ENCODE measurements around the gene HDAC7. TPM values are rescaled to one million over a fixed set of nuclear protein-coding genes. Genes with fewer than 3 reads are reported as not detected.

The HDAC7 gene
- polyA plus RNA-seq, 2 donors: 20.9 to 35.6 TPM

DNA sequence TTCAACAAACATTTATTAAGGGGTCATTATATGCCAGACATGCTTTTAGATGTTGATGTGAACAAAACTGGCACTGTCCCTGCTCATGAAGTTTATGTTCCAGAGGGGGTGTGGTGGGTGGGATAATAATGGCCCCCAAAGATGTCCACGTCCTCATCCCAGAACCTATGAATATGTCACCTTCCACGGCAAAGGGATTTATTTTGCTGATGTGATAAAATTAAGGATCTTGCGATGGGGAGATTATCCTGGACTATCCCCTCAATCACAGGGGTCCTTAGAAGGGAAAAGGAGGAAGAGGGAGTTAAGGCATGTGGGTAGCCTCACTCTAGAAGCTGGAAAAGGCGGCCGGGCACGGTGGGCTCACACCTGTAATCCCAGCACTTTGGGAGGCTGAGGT, 48.4 kb downstream of the HDAC7 start:
- Histone ChIP-seq H3K4me1 (ENCODE audit: control insufficient read depth in 2 of 2, insufficient read depth in 2 of 2, low read length in 1 of 2) (peaks cover 6 to 16% of the 10 kb centered on the region in 2 donors), H3K36me3 (ENCODE audit: control insufficient read depth in 2 of 2, insufficient read depth in 2 of 2, low read length in 1 of 2) (no peaks in the 10 kb centered on the region), H3K4me3 (ENCODE audit: low read depth in 1 of 2, low read length in 2 of 2) (no peak overlapping the region), H3K27me3 (ENCODE audit: control insufficient read depth in 1 of 2, insufficient read depth in 2 of 2, low read length in 2 of 2) (no peaks in the 10 kb centered on the region), H3K9me3 (ENCODE audit: control insufficient read depth in 2 of 2, insufficient read depth in 1 of 2, low read depth in 1 of 2, low read length in 1 of 2) (no peaks in the 10 kb centered on the region), H3K27ac (ENCODE audit: low read depth in 2 of 2, low read length in 1 of 2) (no peak overlapping the region)
- 90 to 91% methylated on average over 6 of the region's 6 CpGs for WGBS, 2 donors

DNA sequence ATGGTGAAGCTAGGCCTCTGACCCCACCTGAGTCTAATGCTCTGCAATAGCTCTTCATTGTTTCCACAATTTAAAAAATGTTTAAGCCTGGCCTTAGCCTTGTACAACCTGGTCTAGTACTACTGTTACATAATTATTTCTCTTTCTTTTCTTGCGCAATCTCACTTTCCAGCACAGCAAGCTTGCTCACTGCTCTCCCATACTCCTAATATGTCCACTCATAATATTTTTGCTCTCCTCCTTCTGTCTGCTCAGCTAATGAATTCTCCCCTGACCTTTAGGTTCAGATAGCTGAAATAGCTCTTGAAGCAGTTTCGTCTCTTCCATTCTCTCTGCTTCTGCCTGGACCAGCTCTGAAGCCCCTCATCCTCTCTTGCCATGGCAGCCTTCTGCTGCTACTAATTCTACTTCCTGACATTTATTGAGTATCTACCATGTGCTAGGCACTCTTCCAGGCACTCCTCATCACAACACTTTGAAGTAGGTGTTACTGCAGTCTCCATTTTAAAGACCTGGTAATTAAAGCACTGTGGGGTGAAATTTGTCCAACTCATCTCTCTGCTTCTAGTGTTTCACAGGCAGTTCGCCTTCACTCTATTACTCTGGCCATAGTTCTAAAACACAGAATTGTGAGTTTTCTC, 49.5 kb downstream of the HDAC7 start:
- Histone ChIP-seq H3K27ac (ENCODE audit: low read depth in 2 of 2, low read length in 1 of 2) (peak overlapping the region in 1 of 2 donors; percentile 61), H3K4me3 (ENCODE audit: low read depth in 1 of 2, low read length in 2 of 2) (no peak overlapping the region), H3K27me3 (ENCODE audit: control insufficient read depth in 1 of 2, insufficient read depth in 2 of 2, low read length in 2 of 2) (no peaks in the 10 kb centered on the region), H3K36me3 (ENCODE audit: control insufficient read depth in 2 of 2, insufficient read depth in 2 of 2, low read length in 1 of 2) (no peaks in the 10 kb centered on the region), H3K9me3 (ENCODE audit: control insufficient read depth in 2 of 2, insufficient read depth in 1 of 2, low read depth in 1 of 2, low read length in 1 of 2) (no peaks in the 10 kb centered on the region), H3K4me1 (ENCODE audit: control insufficient read depth in 2 of 2, insufficient read depth in 2 of 2, low read length in 1 of 2) (peaks cover 2 to 8% of the 10 kb centered on the region in 2 donors)
- 83 to 84% methylated on average over 3 of the region's 3 CpGs for WGBS, 2 donors

DNA sequence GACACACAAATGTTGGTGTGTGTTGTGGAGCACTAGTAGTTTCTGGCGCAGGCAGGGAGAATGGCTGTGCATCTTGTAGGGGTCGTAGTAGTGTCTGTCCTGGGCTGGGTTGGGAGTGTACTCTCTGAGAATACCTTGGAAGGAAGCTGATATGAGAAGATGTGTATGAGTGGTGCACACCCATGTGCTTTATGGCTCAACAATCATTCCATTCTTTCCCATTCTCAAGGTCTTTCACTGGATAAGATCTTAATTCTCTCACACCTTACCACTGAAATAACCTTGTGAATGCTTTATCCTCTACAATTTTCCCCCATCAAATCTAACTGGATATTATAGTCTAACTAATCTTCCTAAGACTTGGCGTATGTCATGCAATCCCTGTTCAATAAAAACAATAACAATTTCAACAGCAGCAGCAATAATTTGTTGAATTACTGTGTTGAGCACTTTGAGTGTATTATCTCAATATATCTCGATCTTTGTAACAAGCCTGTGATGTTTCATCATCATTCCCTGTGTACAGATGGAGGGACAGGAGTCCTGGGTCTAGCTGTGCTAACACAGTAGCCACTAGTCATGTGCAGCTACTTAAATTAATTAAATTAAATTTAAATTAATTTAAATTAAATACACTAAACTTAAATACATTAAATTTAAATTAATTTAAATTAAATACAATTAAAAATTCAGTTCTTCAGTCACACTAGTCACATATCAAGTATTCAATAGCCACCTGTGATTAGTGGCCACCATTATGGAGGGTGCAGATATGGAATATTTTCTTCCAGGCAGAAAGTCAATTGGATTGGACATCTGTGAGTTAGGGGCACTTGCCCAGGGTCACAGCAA, 50.2 kb downstream of the HDAC7 start:
- 75 to 91% methylated on average over 4 of the region's 4 CpGs for WGBS, 2 donors
- Histone ChIP-seq H3K27me3 (ENCODE audit: control insufficient read depth in 1 of 2, insufficient read depth in 2 of 2, low read length in 2 of 2) (no peaks in the 10 kb centered on the region), H3K4me1 (ENCODE audit: control insufficient read depth in 2 of 2, insufficient read depth in 2 of 2, low read length in 1 of 2) (peaks cover 0 to under 1% of the 10 kb centered on the region in 2 donors), H3K4me3 (ENCODE audit: low read depth in 1 of 2, low read length in 2 of 2) (no peak overlapping the region), H3K9me3 (ENCODE audit: control insufficient read depth in 2 of 2, insufficient read depth in 1 of 2, low read depth in 1 of 2, low read length in 1 of 2) (no peaks in the 10 kb centered on the region), H3K36me3 (ENCODE audit: control insufficient read depth in 2 of 2, insufficient read depth in 2 of 2, low read length in 1 of 2) (no peaks in the 10 kb centered on the region), H3K27ac (ENCODE audit: low read depth in 2 of 2, low read length in 1 of 2) (no peak overlapping the region)

DNA sequence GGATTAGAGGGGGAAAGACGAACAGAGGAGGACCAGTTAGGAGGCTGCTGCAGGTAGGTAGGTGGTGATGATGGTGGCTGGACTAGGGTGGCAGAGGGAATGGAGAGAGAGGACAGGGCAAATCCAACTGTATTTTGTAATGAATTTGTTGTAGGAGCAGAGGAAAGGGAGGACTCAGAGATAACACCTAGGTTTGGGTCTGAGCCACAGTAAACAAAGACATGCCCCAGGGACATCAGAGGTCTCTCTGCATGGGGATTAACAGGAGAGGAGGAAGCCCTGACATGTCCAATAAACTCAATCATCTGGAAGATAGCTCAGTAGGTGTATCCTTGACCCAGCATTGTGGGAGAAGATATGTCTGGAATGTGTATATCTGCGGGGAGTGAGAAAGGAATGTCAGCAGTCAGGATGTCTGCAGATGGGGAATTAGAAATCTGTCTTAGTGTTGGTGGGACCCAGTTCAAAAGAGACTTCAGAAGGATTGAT, 51.3 kb downstream of the HDAC7 start:
- Histone ChIP-seq H3K4me3 (ENCODE audit: low read depth in 1 of 2, low read length in 2 of 2) (no peak overlapping the region), H3K36me3 (ENCODE audit: control insufficient read depth in 2 of 2, insufficient read depth in 2 of 2, low read length in 1 of 2) (no peaks in the 10 kb centered on the region), H3K9me3 (ENCODE audit: control insufficient read depth in 2 of 2, insufficient read depth in 1 of 2, low read depth in 1 of 2, low read length in 1 of 2) (no peaks in the 10 kb centered on the region), H3K27ac (ENCODE audit: low read depth in 2 of 2, low read length in 1 of 2) (no peak overlapping the region), H3K4me1 (ENCODE audit: control insufficient read depth in 2 of 2, insufficient read depth in 2 of 2, low read length in 1 of 2) (peaks cover 0 to 7% of the 10 kb centered on the region in 2 donors), H3K27me3 (ENCODE audit: control insufficient read depth in 1 of 2, insufficient read depth in 2 of 2, low read length in 2 of 2) (no peaks in the 10 kb centered on the region)
- 34 to 42% methylated on average over 2 of the region's 2 CpGs for WGBS, 2 donors

DNA sequence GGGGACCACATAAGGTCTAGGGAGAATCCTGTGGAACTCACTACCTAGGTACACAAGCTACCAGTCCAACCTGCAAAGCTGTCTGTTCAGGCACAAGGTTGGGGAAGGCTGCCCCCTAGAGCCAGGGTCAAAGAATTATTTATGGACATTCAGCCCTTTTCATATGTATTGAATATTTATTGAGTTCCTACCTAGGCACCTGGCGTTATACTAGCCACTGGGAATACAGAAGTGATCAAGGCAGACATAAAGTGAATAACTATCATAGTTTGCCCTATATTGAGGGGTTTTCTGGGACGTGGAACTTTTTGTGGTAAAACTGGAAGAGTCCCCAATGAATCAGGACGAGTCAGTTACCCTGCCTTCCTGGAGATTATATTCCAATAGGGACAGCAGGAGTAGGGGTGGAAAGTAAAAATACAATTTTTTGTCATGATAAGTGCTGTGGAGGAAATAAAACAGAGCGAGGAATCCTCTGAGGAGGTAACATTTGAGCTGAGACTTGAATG, 52.4 kb downstream of the HDAC7 start:
- peaks cover 0 to 9% of the 10 kb centered on the region in 2 donors for H3K4me1 ChIP-seq (ENCODE audit: control insufficient read depth in 2 of 2, insufficient read depth in 2 of 2, low read length in 1 of 2)
- no peaks in the 10 kb centered on the region for H3K9me3 ChIP-seq (ENCODE audit: control insufficient read depth in 2 of 2, insufficient read depth in 1 of 2, low read depth in 1 of 2, low read length in 1 of 2)
- no peaks in the 10 kb centered on the region for H3K27me3 ChIP-seq (ENCODE audit: control insufficient read depth in 1 of 2, insufficient read depth in 2 of 2, low read length in 2 of 2)
- no peaks in the 10 kb centered on the region for H3K36me3 ChIP-seq (ENCODE audit: control insufficient read depth in 2 of 2, insufficient read depth in 2 of 2, low read length in 1 of 2)
- H3K27ac ChIP-seq (ENCODE audit: low read depth in 2 of 2, low read length in 1 of 2): no peak overlapping the region
- no peak overlapping the region for H3K4me3 ChIP-seq (ENCODE audit: low read depth in 1 of 2, low read length in 2 of 2)
- 36 to 46% methylated on average over 4 of the region's 4 CpGs for WGBS, 2 donors

DNA sequence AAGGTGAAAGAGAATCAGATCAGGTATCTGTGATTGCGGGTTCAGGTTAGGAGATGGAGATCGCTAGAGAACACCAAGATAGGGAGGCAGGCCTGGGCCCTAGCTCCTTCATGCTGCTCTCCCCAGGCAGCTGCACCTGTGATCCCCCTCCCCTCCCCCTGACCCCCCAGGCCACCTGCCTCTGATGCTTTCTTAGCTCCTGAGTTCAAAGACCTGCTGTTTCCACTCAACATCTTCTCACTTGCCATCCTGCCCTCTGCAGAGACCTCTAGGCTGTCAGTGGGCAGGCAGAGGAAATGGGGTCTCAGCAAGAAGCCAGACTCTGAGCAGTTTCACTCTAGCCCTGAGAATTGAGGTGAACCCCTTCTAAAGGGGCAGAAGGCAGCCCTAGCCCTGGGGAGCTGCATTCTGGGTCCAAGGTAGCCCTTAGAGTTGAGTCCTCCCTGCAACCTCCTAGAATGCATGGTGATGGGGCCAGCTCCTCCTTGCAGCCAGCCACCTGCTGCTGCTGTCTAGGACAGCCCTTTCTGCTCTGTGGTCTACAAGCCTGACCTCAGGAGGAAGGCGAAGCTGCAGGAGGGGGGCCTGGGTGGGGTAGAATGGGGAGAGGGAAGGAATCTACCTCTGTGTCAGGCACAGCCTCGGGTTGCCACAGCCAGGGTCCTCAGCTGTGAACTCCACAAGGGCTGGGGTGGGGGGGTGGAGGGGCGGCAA, 53.0 kb downstream of the HDAC7 start:
- Histone ChIP-seq H3K4me3 (ENCODE audit: low read depth in 1 of 2, low read length in 2 of 2) (no peak overlapping the region), H3K9me3 (ENCODE audit: control insufficient read depth in 2 of 2, insufficient read depth in 1 of 2, low read depth in 1 of 2, low read length in 1 of 2) (no peaks in the 10 kb centered on the region), H3K36me3 (ENCODE audit: control insufficient read depth in 2 of 2, insufficient read depth in 2 of 2, low read length in 1 of 2) (no peaks in the 10 kb centered on the region), H3K27me3 (ENCODE audit: control insufficient read depth in 1 of 2, insufficient read depth in 2 of 2, low read length in 2 of 2) (no peaks in the 10 kb centered on the region), H3K27ac (ENCODE audit: low read depth in 2 of 2, low read length in 1 of 2) (no peak overlapping the region), H3K4me1 (ENCODE audit: control insufficient read depth in 2 of 2, insufficient read depth in 2 of 2, low read length in 1 of 2) (peaks cover 0 to 9% of the 10 kb centered on the region in 2 donors)
- 63 to 69% methylated on average over 5 of the region's 5 CpGs for WGBS, 2 donors

DNA sequence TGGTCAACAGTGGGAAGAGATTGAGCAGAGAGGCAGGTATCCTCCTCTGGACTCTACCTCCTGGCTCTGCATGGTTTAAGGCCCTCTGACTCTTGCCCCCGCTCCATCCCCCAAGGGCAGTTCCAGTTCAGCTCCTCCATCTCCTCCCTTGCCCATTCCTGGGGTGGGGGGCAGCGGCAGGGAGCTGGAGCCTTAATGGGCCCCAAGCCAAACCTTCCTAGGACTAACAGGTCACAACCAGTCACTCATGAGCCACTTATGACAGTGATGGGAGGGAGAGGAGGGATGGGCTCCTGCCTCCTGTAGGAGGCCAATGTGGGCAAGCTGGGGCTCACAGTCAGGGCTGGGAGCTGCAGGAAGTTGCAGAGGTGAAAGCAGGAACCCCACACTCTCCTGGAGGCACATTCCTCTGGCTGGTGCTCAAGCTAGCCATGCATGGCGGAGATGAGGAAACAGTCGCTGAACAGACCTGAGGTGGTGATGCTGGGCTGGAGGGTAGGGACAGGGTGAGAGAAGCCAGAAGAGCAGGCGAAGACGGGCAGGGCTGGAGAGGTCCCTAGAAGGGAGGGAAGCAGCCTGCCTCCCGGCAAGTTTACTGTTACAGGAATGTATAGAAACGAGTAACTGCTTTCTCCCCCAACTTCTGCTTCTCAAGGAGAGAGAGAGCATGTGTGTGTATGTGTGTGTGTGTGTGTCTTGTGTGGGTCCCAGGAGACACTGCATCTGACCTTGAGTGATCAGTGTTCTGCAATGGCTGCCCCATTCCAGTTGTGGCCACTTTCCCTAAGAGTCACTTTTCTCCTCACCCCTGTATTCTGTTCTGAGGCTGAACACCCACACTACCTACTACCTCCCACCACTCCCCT, 56.0 kb downstream of the HDAC7 start:
- H3K27ac ChIP-seq (ENCODE audit: low read depth in 2 of 2, low read length in 1 of 2): peak overlapping the region in 1 of 2 donors; percentile 69
- H3K4me3 ChIP-seq (ENCODE audit: low read depth in 1 of 2, low read length in 2 of 2): no peak overlapping the region
- no peaks in the 10 kb centered on the region for H3K36me3 ChIP-seq (ENCODE audit: control insufficient read depth in 2 of 2, insufficient read depth in 2 of 2, low read length in 1 of 2)
- H3K9me3 ChIP-seq (ENCODE audit: control insufficient read depth in 2 of 2, insufficient read depth in 1 of 2, low read depth in 1 of 2, low read length in 1 of 2): no peaks in the 10 kb centered on the region
- 48 to 64% methylated on average over 8 of the region's 8 CpGs for WGBS, 2 donors
- no peaks in the 10 kb centered on the region for H3K27me3 ChIP-seq (ENCODE audit: control insufficient read depth in 1 of 2, insufficient read depth in 2 of 2, low read length in 2 of 2)
- peaks cover 0 to 12% of the 10 kb centered on the region in 2 donors for H3K4me1 ChIP-seq (ENCODE audit: control insufficient read depth in 2 of 2, insufficient read depth in 2 of 2, low read length in 1 of 2)

DNA sequence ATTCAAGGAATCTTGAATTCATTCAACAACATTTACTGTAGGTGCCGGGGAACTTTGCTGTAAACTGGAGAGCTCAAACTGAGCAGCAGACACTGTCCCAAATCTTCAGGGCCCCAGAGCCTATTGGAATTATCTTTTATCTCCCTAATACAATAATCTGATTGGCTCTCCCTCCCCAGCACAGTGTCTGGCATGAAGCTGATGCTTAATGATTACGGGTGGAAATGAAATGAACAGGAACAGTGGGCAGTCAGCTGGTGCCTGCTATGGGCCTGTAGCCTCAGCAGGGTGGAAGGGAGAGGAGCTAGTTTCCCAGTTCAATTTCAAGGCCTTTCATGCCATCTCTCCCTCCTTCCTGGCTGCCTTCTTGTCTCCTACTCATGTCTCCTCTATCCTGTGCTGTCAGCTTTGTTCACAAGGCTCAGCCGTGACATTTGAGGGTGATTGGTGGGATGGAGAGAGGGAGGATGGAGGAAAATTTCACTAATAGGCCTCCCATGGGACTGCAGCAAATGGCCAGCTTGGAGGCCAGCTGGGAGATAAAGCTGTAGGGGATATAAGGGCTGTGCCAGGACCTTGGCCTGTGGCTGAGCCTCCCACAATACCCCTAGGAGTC, 56.7 kb downstream of the HDAC7 start:
- Histone ChIP-seq H3K4me1 (ENCODE audit: control insufficient read depth in 2 of 2, insufficient read depth in 2 of 2, low read length in 1 of 2) (peaks cover 2 to 15% of the 10 kb centered on the region in 2 donors), H3K36me3 (ENCODE audit: control insufficient read depth in 2 of 2, insufficient read depth in 2 of 2, low read length in 1 of 2) (no peaks in the 10 kb centered on the region), H3K9me3 (ENCODE audit: control insufficient read depth in 2 of 2, insufficient read depth in 1 of 2, low read depth in 1 of 2, low read length in 1 of 2) (no peaks in the 10 kb centered on the region), H3K4me3 (ENCODE audit: low read depth in 1 of 2, low read length in 2 of 2) (no peak overlapping the region), H3K27me3 (ENCODE audit: control insufficient read depth in 1 of 2, insufficient read depth in 2 of 2, low read length in 2 of 2) (no peaks in the 10 kb centered on the region), H3K27ac (ENCODE audit: low read depth in 2 of 2, low read length in 1 of 2) (peak overlapping the region in 1 of 2 donors; percentile 36)
- 68 to 78% methylated on average over 3 of the region's 3 CpGs for WGBS, 2 donors
